Measurements from ENCODE around the gene LRCH1.

The LRCH1 gene

GRCh38 chr13:46553886-46554858, 1.2 kb downstream of the LRCH1 start:
- H3K4me3 ChIP-seq (ENCODE audit: low read depth, low read length), result peak overlapping the region; percentile 93
- peaks cover 19% of the 10 kb centered on the region for H3K27me3 ChIP-seq (ENCODE audit: control insufficient read depth, insufficient read depth, low read length)

DNA sequence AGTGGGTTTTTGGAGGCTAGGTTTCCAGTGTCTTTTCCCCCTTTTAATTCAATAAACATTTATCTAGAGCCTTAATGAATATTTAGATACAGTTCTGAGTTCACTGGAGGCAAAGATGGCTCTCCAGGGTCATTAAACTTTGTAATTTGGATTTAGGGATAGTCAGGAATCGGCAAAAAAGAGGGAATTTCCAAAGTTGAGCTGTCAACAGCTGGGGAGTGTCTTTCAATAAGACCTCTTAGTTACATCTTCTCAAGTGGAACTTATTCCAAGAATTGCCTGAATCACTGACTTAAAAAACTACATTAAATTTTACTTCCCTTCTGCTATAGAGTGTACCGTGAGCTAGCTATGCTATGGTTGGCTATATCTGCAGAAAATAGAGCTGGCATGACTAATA, 2.0 kb downstream of the LRCH1 start:
- H3K4me1 ChIP-seq (ENCODE audit: control insufficient read depth, insufficient read depth, low read length), result peaks cover 5% of the 10 kb centered on the region
- no peaks in the 10 kb centered on the region for H3K9me3 ChIP-seq (ENCODE audit: control insufficient read depth, insufficient read depth, low read length)
- no peak overlapping the region for H3K9ac ChIP-seq (ENCODE audit: low read depth, low read length)
- no peaks in the 10 kb centered on the region for H3K36me3 ChIP-seq (ENCODE audit: control insufficient read depth, insufficient read depth, low read length)
- peak overlapping the region; percentile 93 for H3K4me3 ChIP-seq (ENCODE audit: low read depth, low read length)
- H3K27me3 ChIP-seq (ENCODE audit: control insufficient read depth, insufficient read depth, low read length), result peaks cover 19% of the 10 kb centered on the region

More at GRCh38 chr13:46553886-46554858, 1.2 kb downstream of the LRCH1 start:
- Histone ChIP-seq H3K9ac (ENCODE audit: low read depth, low read length) (peak overlapping the region; percentile 87), H3K36me3 (ENCODE audit: control insufficient read depth, insufficient read depth, low read length) (no peaks in the 10 kb centered on the region), H3K9me3 (ENCODE audit: control insufficient read depth, insufficient read depth, low read length) (no peaks in the 10 kb centered on the region), H3K4me1 (ENCODE audit: control insufficient read depth, insufficient read depth, low read length) (peaks cover 5% of the 10 kb centered on the region)

- Histone ChIP-seq H3K4me1 (ENCODE audit: control insufficient read depth, insufficient read depth, low read length) (peaks cover 5% of the 10 kb centered on the region), H3K4me3 (ENCODE audit: low read depth, low read length) (no peak overlapping the region), H3K36me3 (ENCODE audit: control insufficient read depth, insufficient read depth, low read length) (no peaks in the 10 kb centered on the region), H3K9me3 (ENCODE audit: control insufficient read depth, insufficient read depth, low read length) (no peaks in the 10 kb centered on the region), H3K9ac (ENCODE audit: low read depth, low read length) (no peak overlapping the region), H3K27me3 (ENCODE audit: control insufficient read depth, insufficient read depth, low read length) (peaks cover 19% of the 10 kb centered on the region)
These were observed 2.9 kb downstream of the LRCH1 start for GRCh38 chr13:46555722-46556417.

- Histone ChIP-seq H3K9me3 (ENCODE audit: control insufficient read depth, insufficient read depth, low read length) (no peaks in the 10 kb centered on the region), H3K27me3 (ENCODE audit: control insufficient read depth, insufficient read depth, low read length) (peaks cover 19% of the 10 kb centered on the region), H3K4me1 (ENCODE audit: control insufficient read depth, insufficient read depth, low read length) (peaks cover 5% of the 10 kb centered on the region), H3K9ac (ENCODE audit: low read depth, low read length) (no peak overlapping the region), H3K36me3 (ENCODE audit: control insufficient read depth, insufficient read depth, low read length) (no peaks in the 10 kb centered on the region), H3K4me3 (ENCODE audit: low read depth, low read length) (no peak overlapping the region)
These were observed 3.4 kb downstream of the LRCH1 start for GRCh38 chr13:46556418-46556779.

DNA sequence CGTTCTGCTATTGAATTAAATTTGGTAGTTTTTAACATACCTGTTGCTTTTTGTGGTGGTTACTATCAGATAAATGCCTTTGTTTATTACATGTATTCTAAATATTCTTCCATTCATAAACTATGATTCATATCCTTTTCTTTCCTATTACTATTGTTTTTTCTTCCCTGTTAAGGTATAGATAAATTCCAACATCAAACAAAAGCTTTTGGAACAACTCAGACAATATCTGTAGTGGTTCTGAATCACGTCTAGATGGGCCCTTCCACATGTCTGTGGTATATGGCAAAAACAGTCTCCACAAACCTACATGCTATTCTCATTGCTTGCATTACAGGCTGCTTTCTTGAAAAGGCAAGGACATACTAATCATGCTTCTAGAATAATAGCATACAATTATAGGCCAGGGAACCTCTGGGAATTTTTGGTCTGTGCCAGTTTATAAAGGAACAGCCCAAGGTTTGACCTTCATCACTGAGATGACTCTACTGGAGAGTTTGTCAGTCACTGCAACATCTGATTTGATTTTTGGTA, 6.4 kb downstream of the LRCH1 start:
- Histone ChIP-seq H3K36me3 (ENCODE audit: control insufficient read depth, insufficient read depth, low read length) (no peaks in the 10 kb centered on the region), H3K27me3 (ENCODE audit: control insufficient read depth, insufficient read depth, low read length) (peaks cover 8% of the 10 kb centered on the region), H3K9ac (ENCODE audit: low read depth, low read length) (no peak overlapping the region), H3K4me3 (ENCODE audit: low read depth, low read length) (no peak overlapping the region), H3K9me3 (ENCODE audit: control insufficient read depth, insufficient read depth, low read length) (no peaks in the 10 kb centered on the region), H3K4me1 (ENCODE audit: control insufficient read depth, insufficient read depth, low read length) (peaks cover 5% of the 10 kb centered on the region)

- Histone ChIP-seq H3K9me3 (ENCODE audit: control insufficient read depth, insufficient read depth, low read length) (no peaks in the 10 kb centered on the region), H3K9ac (ENCODE audit: low read depth, low read length) (no peak overlapping the region), H3K36me3 (ENCODE audit: control insufficient read depth, insufficient read depth, low read length) (no peaks in the 10 kb centered on the region), H3K4me1 (ENCODE audit: control insufficient read depth, insufficient read depth, low read length) (no peaks in the 10 kb centered on the region), H3K27me3 (ENCODE audit: control insufficient read depth, insufficient read depth, low read length) (no peaks in the 10 kb centered on the region), H3K4me3 (ENCODE audit: low read depth, low read length) (no peak overlapping the region)
These were observed 7.8 kb downstream of the LRCH1 start for GRCh38 chr13:46560778-46561177.

DNA sequence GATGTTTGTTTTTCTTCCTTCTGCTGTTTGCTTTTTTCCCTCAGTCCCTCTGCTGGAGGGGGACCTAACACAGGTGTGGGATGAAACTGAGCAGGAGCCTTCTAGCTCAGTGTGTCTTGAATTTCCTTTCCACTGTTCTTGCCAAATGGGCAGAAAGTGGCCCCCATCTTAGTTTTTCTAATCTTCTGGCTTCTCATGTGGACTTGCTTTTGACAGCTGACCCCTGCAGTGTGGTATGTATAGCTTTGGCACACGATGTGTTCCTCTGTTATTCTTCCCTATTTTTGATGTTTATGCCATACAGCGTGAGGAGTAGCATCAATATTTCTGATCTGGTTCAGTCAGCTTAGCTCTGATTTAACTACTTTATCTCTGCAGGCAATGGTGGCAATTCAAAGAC, 8.3 kb downstream of the LRCH1 start:
- Histone ChIP-seq H3K36me3 (ENCODE audit: control insufficient read depth, insufficient read depth, low read length) (no peaks in the 10 kb centered on the region), H3K27me3 (ENCODE audit: control insufficient read depth, insufficient read depth, low read length) (no peaks in the 10 kb centered on the region), H3K4me1 (ENCODE audit: control insufficient read depth, insufficient read depth, low read length) (no peaks in the 10 kb centered on the region), H3K9ac (ENCODE audit: low read depth, low read length) (no peak overlapping the region), H3K9me3 (ENCODE audit: control insufficient read depth, insufficient read depth, low read length) (no peaks in the 10 kb centered on the region), H3K4me3 (ENCODE audit: low read depth, low read length) (no peak overlapping the region)

GRCh38 chr13:46561691-46562090, 8.7 kb downstream of the LRCH1 start:
- no peak overlapping the region for H3K9ac ChIP-seq (ENCODE audit: low read depth, low read length)

GRCh38 chr13:46562152-46562551, 9.2 kb downstream of the LRCH1 start:
- Histone ChIP-seq H3K9me3 (ENCODE audit: control insufficient read depth, insufficient read depth, low read length) (no peaks in the 10 kb centered on the region), H3K4me3 (ENCODE audit: low read depth, low read length) (no peak overlapping the region), H3K36me3 (ENCODE audit: control insufficient read depth, insufficient read depth, low read length) (no peaks in the 10 kb centered on the region), H3K4me1 (ENCODE audit: control insufficient read depth, insufficient read depth, low read length) (no peaks in the 10 kb centered on the region), H3K9ac (ENCODE audit: low read depth, low read length) (no peak overlapping the region), H3K27me3 (ENCODE audit: control insufficient read depth, insufficient read depth, low read length) (no peaks in the 10 kb centered on the region)

More at GRCh38 chr13:46561691-46562090, 8.7 kb downstream of the LRCH1 start:
- Histone ChIP-seq H3K36me3 (ENCODE audit: control insufficient read depth, insufficient read depth, low read length) (no peaks in the 10 kb centered on the region), H3K4me1 (ENCODE audit: control insufficient read depth, insufficient read depth, low read length) (no peaks in the 10 kb centered on the region), H3K4me3 (ENCODE audit: low read depth, low read length) (no peak overlapping the region), H3K9me3 (ENCODE audit: control insufficient read depth, insufficient read depth, low read length) (no peaks in the 10 kb centered on the region), H3K27me3 (ENCODE audit: control insufficient read depth, insufficient read depth, low read length) (no peaks in the 10 kb centered on the region)

GRCh38 chr13:46562581-46562980, 9.6 kb downstream of the LRCH1 start:
- H3K4me1 ChIP-seq (ENCODE audit: control insufficient read depth, insufficient read depth, low read length), result no peaks in the 10 kb centered on the region
- no peaks in the 10 kb centered on the region for H3K36me3 ChIP-seq (ENCODE audit: control insufficient read depth, insufficient read depth, low read length)
- H3K9me3 ChIP-seq (ENCODE audit: control insufficient read depth, insufficient read depth, low read length), result no peaks in the 10 kb centered on the region
- H3K27me3 ChIP-seq (ENCODE audit: control insufficient read depth, insufficient read depth, low read length), result no peaks in the 10 kb centered on the region
- H3K4me3 ChIP-seq (ENCODE audit: low read depth, low read length), result no peak overlapping the region
- no peak overlapping the region for H3K9ac ChIP-seq (ENCODE audit: low read depth, low read length)

GRCh38 chr13:46565808-46566750, 13.1 kb downstream of the LRCH1 start:
- H3K9me3 ChIP-seq (ENCODE audit: control insufficient read depth, insufficient read depth, low read length), result no peaks in the 10 kb centered on the region
- H3K36me3 ChIP-seq (ENCODE audit: control insufficient read depth, insufficient read depth, low read length), result no peaks in the 10 kb centered on the region
- H3K9ac ChIP-seq (ENCODE audit: low read depth, low read length), result no peak overlapping the region
- no peaks in the 10 kb centered on the region for H3K4me1 ChIP-seq (ENCODE audit: control insufficient read depth, insufficient read depth, low read length)
- no peaks in the 10 kb centered on the region for H3K27me3 ChIP-seq (ENCODE audit: control insufficient read depth, insufficient read depth, low read length)
- H3K4me3 ChIP-seq (ENCODE audit: low read depth, low read length), result no peak overlapping the region

Measured in iPS-15b (cell line).